Activated T-cell treated with anti-CD3 and anti-CD28 coated beads, Interleukin-2, amount 50 U/mL, for 48 hours (primary cell): Measurements from ENCODE around the gene ENAH.
"Not testable (repeated sequence)": the region's sequence is repeated elsewhere in the genome, so short reads cannot be mapped to it uniquely, and the experiment has no call there.

Source experiments
- DNase-seq, 2 experiments: peaks; one replicate each; pipeline ENCODE4 v3.0.0-alpha.2; 2020

The ENAH gene

GRCh38 chr1:225642177-225642576, 10.7 kb downstream of the ENAH start:
- DNase-seq = no peak

- DNase-seq = no peak
Measured at GRCh38 chr1:225638853-225639252, 14.1 kb downstream of the ENAH start.

- no peak for DNase-seq
Measured at GRCh38 chr1:225637651-225638199, 15.2 kb downstream of the ENAH start.

- not testable (repeated sequence) for DNase-seq
Measured at GRCh38 chr1:225636992-225637391, 15.9 kb downstream of the ENAH start.

GRCh38 chr1:225635649-225636048, 17.3 kb downstream of the ENAH start:
- DNase-seq = no peak

- DNase-seq = not testable (repeated sequence)
Measured at GRCh38 chr1:225632836-225633235, 20.1 kb downstream of the ENAH start.

- no peak for DNase-seq
Measured at GRCh38 chr1:225631021-225631663, 21.8 kb downstream of the ENAH start.

- no peak for DNase-seq
Measured at GRCh38 chr1:225629483-225629882, 23.4 kb downstream of the ENAH start.

GRCh38 chr1:225628794-225629193, 24.1 kb downstream of the ENAH start:
- not testable (repeated sequence) for DNase-seq

GRCh38 chr1:225627304-225627947, 25.5 kb downstream of the ENAH start:
- DNase-seq = no peak

GRCh38 chr1:225626698-225627097, 26.2 kb downstream of the ENAH start:
- DNase-seq = no peak

- DNase-seq = no peak
Measured at GRCh38 chr1:225617956-225618355, 35.0 kb downstream of the ENAH start.

- no peak for DNase-seq
Measured at GRCh38 chr1:225617479-225617878, 35.4 kb downstream of the ENAH start.

- DNase-seq = not testable (repeated sequence)
Measured at GRCh38 chr1:225615403-225615790, 37.5 kb downstream of the ENAH start.

- no peak for DNase-seq
Measured at GRCh38 chr1:225613006-225613405, 39.9 kb downstream of the ENAH start.

GRCh38 chr1:225612287-225612686, 40.6 kb downstream of the ENAH start:
- DNase-seq = no peak

GRCh38 chr1:225611537-225612223, 41.2 kb downstream of the ENAH start:
- DNase-seq = no peak

- no peak for DNase-seq
Measured at GRCh38 chr1:225610539-225610938, 42.4 kb downstream of the ENAH start.

- no peak for DNase-seq
Measured at GRCh38 chr1:225608014-225608796, 44.7 kb downstream of the ENAH start.

- DNase-seq = no peak
Measured at GRCh38 chr1:225607355-225607754, 45.6 kb downstream of the ENAH start.

- no peak for DNase-seq
Measured at GRCh38 chr1:225603538-225604354, 49.2 kb downstream of the ENAH start.

- no peak for DNase-seq
Measured at GRCh38 chr1:225602590-225603206, 50.2 kb downstream of the ENAH start.
